ENCODE results near the gene TMEM200A.

TMEM200A gene

GRCh38 chr6:130437961-130438360, 72.1 kb downstream of the TMEM200A start:
- TF ChIP-seq CTCF (conservative IDR thresholded peaks at IDR 0.05), result no peak

GRCh38 chr6:130447374-130447773, 81.6 kb downstream of the TMEM200A start:
- no peak for TF ChIP-seq CTCF (conservative IDR thresholded peaks at IDR 0.05)
- H3K27ac ChIP-seq, result no peak overlapping the region

More at GRCh38 chr6:130437961-130438360, 72.1 kb downstream of the TMEM200A start:
- H3K27ac ChIP-seq, result no peak overlapping the region

GRCh38 chr6:130452336-130452735, 86.5 kb downstream of the TMEM200A start:
- no peak for TF ChIP-seq CTCF (conservative IDR thresholded peaks at IDR 0.05)
- H3K27ac ChIP-seq, result no peak overlapping the region

- TF ChIP-seq CTCF (conservative IDR thresholded peaks at IDR 0.05), result no peak
- no peak overlapping the region for H3K27ac ChIP-seq
Measured at GRCh38 chr6:130453230-130453629, 87.4 kb downstream of the TMEM200A start.

GRCh38 chr6:130457605-130458004, 91.8 kb downstream of the TMEM200A start:
- H3K27ac ChIP-seq, result no peak overlapping the region
- TF ChIP-seq CTCF (conservative IDR thresholded peaks at IDR 0.05), result no peak

GRCh38 chr6:130459316-130459715, 93.5 kb downstream of the TMEM200A start:
- no peak for TF ChIP-seq CTCF (conservative IDR thresholded peaks at IDR 0.05)
- H3K27ac ChIP-seq, result no peak overlapping the region

- no peak for TF ChIP-seq CTCF (conservative IDR thresholded peaks at IDR 0.05)
- no peak overlapping the region for H3K27ac ChIP-seq
Measured at GRCh38 chr6:130460934-130461333, 95.1 kb downstream of the TMEM200A start.

Measured in VCaP (cell line).